Thyroid gland (tissue), 4 donors: ENCODE data around the gene GPR42.

Experiments
- CTCF ChIP-seq, 6 experiments: fragments of 200-600 bp in 3 of 6; fragments of 450-650 bp in 3 of 6; sonication (generic) in 3 of 6; IDR thresholded peaks; one replicate each; pipeline ENCODE4 v1.5.1; 2016 to 2019; ENCODE audit warnings: antibody characterized with exemption in 6 of 6, mild to moderate bottlenecking in 2 of 6, inconsistent platforms in 1 of 6, moderate library complexity in 1 of 6
- POLR2A ChIP-seq, 2 donors: fragments of 450-650 bp; IDR thresholded peaks; one replicate each; pipeline ENCODE4 v1.6.1; 2017; ENCODE audit warnings: antibody characterized with exemption in 2 of 2, mild to moderate bottlenecking in 2 of 2, moderate library complexity in 1 of 2

- TF ChIP-seq CTCF (IDR thresholded peaks at IDR 0.05) (no peak), POLR2A (IDR thresholded peaks at IDR 0.05) (no peak)
Observed at GRCh38 chr19:35414442-35414841, 43.6 kb downstream of the GPR42 start.
